WTC11 (cell line): ENCODE results near the gene DCLK1. TPM values are rescaled to one million over a fixed set of nuclear protein-coding genes. Genes with fewer than 3 reads are reported as not detected.

Source experiments
- ATAC-seq: fragments of 200-7000 bp; cut with Tn5 transposase; 2 replicates; pipeline ENCODE4 v1.10.0; 2021; ENCODE audit warnings: mild to moderate bottlenecking, moderate library complexity
- CTCF ChIA-PET: fragments of 300-600 bp; sonication (Branson Sonifier 250); formaldehyde crosslinking; loops from one replicate; lab custom pipeline; 2021; ENCODE audit warnings: antibody characterized with exemption; lab: Charles Lee
- POLR2A ChIA-PET: fragments of 350-600 bp; sonication (Branson Sonifier 250); formaldehyde crosslinking; loops from one replicate; lab custom pipeline; 2021; ENCODE audit warnings: antibody characterized with exemption; lab: Charles Lee
- DNase-seq: peaks from one replicate; pipeline ENCODE4 v3.0.0; 2021; ENCODE audit warnings: low spot score
- H3K27ac Mint-ChIP-seq: 2 replicates; pipeline ENCODE4 v1.8.0; 2021; ENCODE audit warnings: mixed read lengths
- H3K27me3 Mint-ChIP-seq: 2 replicates; pipeline ENCODE4 v1.8.0; 2021; ENCODE audit warnings: low read depth, mild to moderate bottlenecking, moderate library complexity, mixed read lengths
- H3K36me3 Mint-ChIP-seq: 2 replicates; pipeline ENCODE4 v1.8.0; 2021; ENCODE audit warnings: mixed read lengths
- H3K4me1 Mint-ChIP-seq: 2 replicates; pipeline ENCODE4 v1.8.0; 2022; ENCODE audit warnings: mixed read lengths
- H3K4me3 Mint-ChIP-seq: 2 replicates; pipeline ENCODE4 v1.8.0; 2021; ENCODE audit warnings: mild to moderate bottlenecking, moderate library complexity, mixed read lengths
- H3K9me3 Mint-ChIP-seq: 2 replicates; pipeline ENCODE4 v1.8.0; 2021; ENCODE audit warnings: mixed read lengths
- CBFB ChIP-seq: sonication (generic); formaldehyde crosslinking; IDR thresholded peaks from 2 replicates; pipeline ENCODE4 v1.8.1; 2022; ENCODE audit warnings: mild to moderate bottlenecking, low read depth, missing genetic modification reagents
- CREB1 ChIP-seq: sonication (generic); formaldehyde crosslinking; IDR thresholded peaks from 2 replicates; pipeline ENCODE4 v1.8.0; 2023; ENCODE audit warnings: mild to moderate bottlenecking, missing genetic modification reagents
- CREM ChIP-seq: sonication (generic); formaldehyde crosslinking; IDR thresholded peaks from 2 replicates; pipeline ENCODE4 v1.8.1; 2022; ENCODE audit warnings: mild to moderate bottlenecking, missing genetic modification reagents, moderate library complexity
- CTCF ChIP-seq: fragments of 200-600 bp; IDR thresholded peaks from 2 replicates; pipeline ENCODE4 v1.8.0; 2022; ENCODE audit warnings: antibody characterized with exemption
- E2F1 ChIP-seq: sonication (generic); formaldehyde crosslinking; IDR thresholded peaks from 2 replicates; pipeline ENCODE4 v1.8.0; 2022; ENCODE audit warnings: mild to moderate bottlenecking, missing genetic modification reagents
- E2F5 ChIP-seq: sonication (generic); formaldehyde crosslinking; IDR thresholded peaks from 2 replicates; pipeline ENCODE4 v1.8.1; 2022; ENCODE audit warnings: mild to moderate bottlenecking, moderate library complexity, missing genetic modification reagents
- EMX1 ChIP-seq: fragments of 250-450 bp; sonication (Bioruptor Pico); IDR thresholded peaks from 2 replicates; pipeline ENCODE4 v1.8.0; 2021; ENCODE audit warnings: mild to moderate bottlenecking
- ESRRA ChIP-seq: sonication (generic); formaldehyde crosslinking; IDR thresholded peaks from 2 replicates; pipeline ENCODE4 v1.8.1; 2022; ENCODE audit warnings: mild to moderate bottlenecking, missing genetic modification reagents, borderline replicate concordance
- IRF1 ChIP-seq: sonication (generic); formaldehyde crosslinking; IDR thresholded peaks from 2 replicates; pipeline ENCODE4 v1.8.0; 2023; ENCODE audit warnings: missing genetic modification reagents
- JAZF1 ChIP-seq: fragments of 250-450 bp; sonication (Bioruptor Pico); IDR thresholded peaks from 2 replicates; pipeline ENCODE4 v1.9.0; 2021; ENCODE audit warnings: moderate library complexity, mild to moderate bottlenecking, inconsistent platforms
- MAX ChIP-seq: sonication (generic); formaldehyde crosslinking; IDR thresholded peaks from 2 replicates; pipeline ENCODE4 v1.8.0; 2022; ENCODE audit warnings: mild to moderate bottlenecking, missing genetic modification reagents
- MXD4 ChIP-seq: fragments of 250-450 bp; sonication (Bioruptor Pico); IDR thresholded peaks from 2 replicates; pipeline ENCODE4 v1.8.0; 2021; ENCODE audit warnings: mild to moderate bottlenecking, moderate library complexity, borderline replicate concordance
- NR3C1 ChIP-seq: sonication (generic); formaldehyde crosslinking; conservative IDR thresholded peaks from 2 replicates; pipeline ENCODE4 v1.8.1; 2023; ENCODE audit warnings: low read depth, mild to moderate bottlenecking, missing genetic modification reagents
- OVOL2 ChIP-seq: fragments of 250-450 bp; sonication (Bioruptor Pico); IDR thresholded peaks from 2 replicates; pipeline ENCODE4 v1.9.0; 2021; ENCODE audit warnings: mild to moderate bottlenecking, borderline replicate concordance
- RELA ChIP-seq: sonication (generic); formaldehyde crosslinking; IDR thresholded peaks from 2 replicates; pipeline ENCODE4 v1.8.1; 2022; ENCODE audit warnings: missing genetic modification reagents, mild to moderate bottlenecking, borderline replicate concordance
- RORB ChIP-seq: fragments of 250-450 bp; sonication (Bioruptor Pico); IDR thresholded peaks from 2 replicates; pipeline ENCODE4 v1.9.0; 2021; ENCODE audit warnings: mild to moderate bottlenecking
- SMAD4 ChIP-seq: sonication (generic); formaldehyde crosslinking; IDR thresholded peaks from 2 replicates; pipeline ENCODE4 v1.8.0; 2022; ENCODE audit warnings: mild to moderate bottlenecking, missing genetic modification reagents
- ZNF121 ChIP-seq: sonication (generic); formaldehyde crosslinking; IDR thresholded peaks from 2 replicates; pipeline ENCODE4 v1.8.0; 2023; ENCODE audit warnings: missing genetic modification reagents
- ZNF138 ChIP-seq: sonication (generic); formaldehyde crosslinking; conservative IDR thresholded peaks from 2 replicates; pipeline ENCODE4 v1.8.1; 2022; ENCODE audit warnings: mild to moderate bottlenecking, moderate library complexity, missing genetic modification reagents
- ZNF263 ChIP-seq: sonication (generic); formaldehyde crosslinking; IDR thresholded peaks from 2 replicates; pipeline ENCODE4 v1.8.1; 2022; ENCODE audit warnings: low read depth, mild to moderate bottlenecking, moderate library complexity, missing genetic modification reagents
- ZNF317 ChIP-seq: sonication (generic); formaldehyde crosslinking; IDR thresholded peaks from 2 replicates; pipeline ENCODE4 v1.8.1; 2023; ENCODE audit warnings: low read depth, mild to moderate bottlenecking, moderate library complexity, missing genetic modification reagents, borderline replicate concordance
- ZNF396 ChIP-seq: fragments of 250-450 bp; sonication (Bioruptor Pico); IDR thresholded peaks from 2 replicates; pipeline ENCODE4 v1.8.0; 2021; ENCODE audit warnings: mild to moderate bottlenecking, moderate library complexity, borderline replicate concordance
- ZNF671 ChIP-seq: fragments of 250-450 bp; sonication (Bioruptor Pico); IDR thresholded peaks from 2 replicates; pipeline ENCODE4 v1.8.0; 2021; ENCODE audit warnings: mild to moderate bottlenecking
- ZSCAN18 ChIP-seq: fragments of 250-450 bp; sonication (Bioruptor Pico); IDR thresholded peaks from 2 replicates; pipeline ENCODE4 v2.1.2; 2022; ENCODE audit warnings: mild to moderate bottlenecking, moderate library complexity
- total RNA-seq: library from RNA; stranded (reverse); gene quantifications from 3 replicates; pipeline ENCODE4 v1.2.3, GENCODE V29; 2021
- TF ChIP-seq, protein P1 (sequence below): fragments of 250-450 bp; sonication (Bioruptor Pico); IDR thresholded peaks from 2 replicates; pipeline ENCODE4 v1.8.0; 2021; ENCODE audit warnings: mild to moderate bottlenecking
- TF ChIP-seq, protein P2 (sequence below): sonication (generic); formaldehyde crosslinking; IDR thresholded peaks from 2 replicates; pipeline ENCODE4 v1.8.1; 2022; ENCODE audit warnings: mild to moderate bottlenecking, missing genetic modification reagents, moderate library complexity, borderline replicate concordance
- TF ChIP-seq, protein P3 (sequence below): fragments of 250-450 bp; sonication (Bioruptor Pico); IDR thresholded peaks from 2 replicates; pipeline ENCODE4 v1.9.0; 2021; ENCODE audit warnings: mild to moderate bottlenecking

Gene DCLK1
- total RNA-seq, 1 experiment from 2014 or later, result 18.5 TPM

DNA sequence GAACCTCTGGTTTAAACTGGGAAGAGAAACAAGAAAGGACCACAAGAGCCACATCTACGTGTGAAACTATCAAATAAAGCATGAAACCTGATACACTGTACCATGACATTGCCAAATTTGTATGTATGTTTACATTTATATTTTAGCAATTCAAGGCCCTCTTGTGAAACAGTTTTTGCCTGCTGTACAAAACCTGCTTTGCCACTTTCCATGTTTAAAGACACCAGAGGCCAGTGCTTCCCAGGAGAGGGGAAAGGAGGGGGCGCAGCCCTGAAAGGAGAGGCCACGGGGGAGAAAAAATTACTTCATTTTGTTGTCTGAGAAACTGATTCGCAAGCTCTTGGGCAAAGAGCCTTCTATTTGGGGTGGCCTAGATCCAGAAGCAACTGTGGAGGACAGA is 124.8 kb downstream of the DCLK1 start:
- POLR2A ChIA-PET, result no interaction called here
- Mint-ChIP-seq H3K4me1 (peaks cover 12% of the 10 kb centered on the region), H3K4me3 (no peak overlapping the region), H3K36me3 (peaks cover 7% of the 10 kb centered on the region), H3K9me3 (peaks cover 10% of the 10 kb centered on the region), H3K27ac (peak overlapping the region; percentile 25; the same call in 1 of the 2 replicates), H3K27me3 (no peaks in the 10 kb centered on the region; the same call in 1 of the 2 replicates)
- ATAC-seq (no peak), DNase-seq (no peak)
- no peak for TF ChIP-seq MXD4 (CRISPR knock-in tag)
- no peak for TF ChIP-seq EMX1 (CRISPR knock-in tag)
- TF ChIP-seq JAZF1 (CRISPR knock-in tag), result no peak
- TF ChIP-seq, protein P1, sequence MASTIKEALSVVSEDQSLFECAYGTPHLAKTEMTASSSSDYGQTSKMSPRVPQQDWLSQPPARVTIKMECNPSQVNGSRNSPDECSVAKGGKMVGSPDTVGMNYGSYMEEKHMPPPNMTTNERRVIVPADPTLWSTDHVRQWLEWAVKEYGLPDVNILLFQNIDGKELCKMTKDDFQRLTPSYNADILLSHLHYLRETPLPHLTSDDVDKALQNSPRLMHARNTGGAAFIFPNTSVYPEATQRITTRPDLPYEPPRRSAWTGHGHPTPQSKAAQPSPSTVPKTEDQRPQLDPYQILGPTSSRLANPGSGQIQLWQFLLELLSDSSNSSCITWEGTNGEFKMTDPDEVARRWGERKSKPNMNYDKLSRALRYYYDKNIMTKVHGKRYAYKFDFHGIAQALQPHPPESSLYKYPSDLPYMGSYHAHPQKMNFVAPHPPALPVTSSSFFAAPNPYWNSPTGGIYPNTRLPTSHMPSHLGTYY (CRISPR knock-in tag), result no peak
- no peak for TF ChIP-seq ZNF671 (CRISPR knock-in tag)
- no peak for TF ChIP-seq CREM (CRISPR knock-in tag)
- TF ChIP-seq, protein P2, sequence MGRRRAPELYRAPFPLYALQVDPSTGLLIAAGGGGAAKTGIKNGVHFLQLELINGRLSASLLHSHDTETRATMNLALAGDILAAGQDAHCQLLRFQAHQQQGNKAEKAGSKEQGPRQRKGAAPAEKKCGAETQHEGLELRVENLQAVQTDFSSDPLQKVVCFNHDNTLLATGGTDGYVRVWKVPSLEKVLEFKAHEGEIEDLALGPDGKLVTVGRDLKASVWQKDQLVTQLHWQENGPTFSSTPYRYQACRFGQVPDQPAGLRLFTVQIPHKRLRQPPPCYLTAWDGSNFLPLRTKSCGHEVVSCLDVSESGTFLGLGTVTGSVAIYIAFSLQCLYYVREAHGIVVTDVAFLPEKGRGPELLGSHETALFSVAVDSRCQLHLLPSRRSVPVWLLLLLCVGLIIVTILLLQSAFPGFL (CRISPR knock-in tag), result no peak
- no peak for TF ChIP-seq OVOL2 (CRISPR knock-in tag)
- TF ChIP-seq, protein P3, sequence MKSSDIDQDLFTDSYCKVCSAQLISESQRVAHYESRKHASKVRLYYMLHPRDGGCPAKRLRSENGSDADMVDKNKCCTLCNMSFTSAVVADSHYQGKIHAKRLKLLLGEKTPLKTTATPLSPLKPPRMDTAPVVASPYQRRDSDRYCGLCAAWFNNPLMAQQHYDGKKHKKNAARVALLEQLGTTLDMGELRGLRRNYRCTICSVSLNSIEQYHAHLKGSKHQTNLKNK (CRISPR knock-in tag), result no peak
- TF ChIP-seq CBFB (CRISPR knock-in tag), result no peak
- TF ChIP-seq ZNF138, result no peak
- TF ChIP-seq ESRRA (CRISPR knock-in tag), result no peak
- TF ChIP-seq ZNF121 (CRISPR knock-in tag), result no peak
- no peak for TF ChIP-seq NR3C1
- TF ChIP-seq CREB1 (CRISPR knock-in tag), result no peak
- no peak for TF ChIP-seq IRF1 (CRISPR knock-in tag)
- no peak for TF ChIP-seq RELA (CRISPR knock-in tag)
- CTCF ChIA-PET, result no interaction called here

- no peak for DNase-seq
- no peak overlapping the region for H3K4me3 Mint-ChIP-seq
- H3K4me1 Mint-ChIP-seq, result peaks cover 22% of the 10 kb centered on the region
- H3K27me3 Mint-ChIP-seq, result no peaks in the 10 kb centered on the region; the same call in 1 of the 2 replicates
- H3K9me3 Mint-ChIP-seq, result peaks cover 10% of the 10 kb centered on the region
- ChIA-PET CTCF (no interaction called here), POLR2A (no interaction called here)
- H3K36me3 Mint-ChIP-seq, result peaks cover 7% of the 10 kb centered on the region
- H3K27ac Mint-ChIP-seq, result no peak overlapping the region
- ATAC-seq, result no peak
- TF ChIP-seq E2F5 (CRISPR knock-in tag) (no peak), E2F1 (no peak), ZNF263 (CRISPR knock-in tag) (no peak), CTCF (no peak), SMAD4 (CRISPR knock-in tag) (no peak), CBFB (CRISPR knock-in tag) (no peak), MAX (CRISPR knock-in tag) (no peak), ZNF317 (CRISPR knock-in tag) (no peak), RORB (CRISPR knock-in tag) (no peak), ZNF396 (no peak), ZSCAN18 (CRISPR knock-in tag) (no peak)
- TF ChIP-seq, protein P1 (CRISPR knock-in tag), result no peak
These were observed 129.6 kb downstream of the DCLK1 start for GRCh38 chr13:36001561-36001960.
